Omental fat pad (tissue), 4 donors: ENCODE results near the gene ABCA8. TPM values are rescaled to one million over a fixed set of nuclear protein-coding genes. Genes with fewer than 3 reads are reported as not detected.
"Not testable (repeated sequence)": the region's sequence is repeated elsewhere in the genome, so short reads cannot be mapped to it uniquely, and the experiment has no call there.

ENCODE experiments used
- ATAC-seq: fragments of 150-250 bp; one replicate; pipeline ENCODE4 v1.9.1; 2016; ENCODE audit warnings: mild to moderate bottlenecking, moderate library complexity; ENCODE audit not compliant: low FRiP score
- DNase-seq: peaks from one replicate; pipeline ENCODE4 v3.0.0-alpha.2; 2019; ENCODE audit warnings: low spot score
- total RNA-seq, 4 donors: library from RNA; depleted of rRNA; stranded (reverse); fragments of >200 nt; gene quantifications; one replicate each; pipeline ENCODE4 v1.1.0, GENCODE V29; 2016
- TF ChIP-seq, protein P1 (sequence below), 3 donors: fragments of 450-650 bp; IDR thresholded peaks; one replicate each; pipeline ENCODE4 v1.5.1; 2016 to 2017; ENCODE audit warnings: antibody characterized with exemption in 3 of 3, mild to moderate bottlenecking in 3 of 3, moderate library complexity in 2 of 3

ABCA8 gene, protein sequence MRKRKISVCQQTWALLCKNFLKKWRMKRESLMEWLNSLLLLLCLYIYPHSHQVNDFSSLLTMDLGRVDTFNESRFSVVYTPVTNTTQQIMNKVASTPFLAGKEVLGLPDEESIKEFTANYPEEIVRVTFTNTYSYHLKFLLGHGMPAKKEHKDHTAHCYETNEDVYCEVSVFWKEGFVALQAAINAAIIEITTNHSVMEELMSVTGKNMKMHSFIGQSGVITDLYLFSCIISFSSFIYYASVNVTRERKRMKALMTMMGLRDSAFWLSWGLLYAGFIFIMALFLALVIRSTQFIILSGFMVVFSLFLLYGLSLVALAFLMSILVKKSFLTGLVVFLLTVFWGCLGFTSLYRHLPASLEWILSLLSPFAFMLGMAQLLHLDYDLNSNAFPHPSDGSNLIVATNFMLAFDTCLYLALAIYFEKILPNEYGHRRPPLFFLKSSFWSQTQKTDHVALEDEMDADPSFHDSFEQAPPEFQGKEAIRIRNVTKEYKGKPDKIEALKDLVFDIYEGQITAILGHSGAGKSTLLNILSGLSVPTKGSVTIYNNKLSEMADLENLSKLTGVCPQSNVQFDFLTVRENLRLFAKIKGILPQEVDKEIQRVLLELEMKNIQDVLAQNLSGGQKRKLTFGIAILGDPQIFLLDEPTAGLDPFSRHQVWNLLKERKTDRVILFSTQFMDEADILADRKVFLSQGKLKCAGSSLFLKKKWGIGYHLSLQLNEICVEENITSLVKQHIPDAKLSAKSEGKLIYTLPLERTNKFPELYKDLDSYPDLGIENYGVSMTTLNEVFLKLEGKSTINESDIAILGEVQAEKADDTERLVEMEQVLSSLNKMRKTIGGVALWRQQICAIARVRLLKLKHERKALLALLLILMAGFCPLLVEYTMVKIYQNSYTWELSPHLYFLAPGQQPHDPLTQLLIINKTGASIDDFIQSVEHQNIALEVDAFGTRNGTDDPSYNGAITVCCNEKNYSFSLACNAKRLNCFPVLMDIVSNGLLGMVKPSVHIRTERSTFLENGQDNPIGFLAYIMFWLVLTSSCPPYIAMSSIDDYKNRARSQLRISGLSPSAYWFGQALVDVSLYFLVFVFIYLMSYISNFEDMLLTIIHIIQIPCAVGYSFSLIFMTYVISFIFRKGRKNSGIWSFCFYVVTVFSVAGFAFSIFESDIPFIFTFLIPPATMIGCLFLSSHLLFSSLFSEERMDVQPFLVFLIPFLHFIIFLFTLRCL (N-terminal part only)
- total RNA-seq, result 100 to 1,000 TPM in 3 of 4 donors, 10 to 100 TPM in 1; 49.8 to 302 (median 143) TPM

DNA sequence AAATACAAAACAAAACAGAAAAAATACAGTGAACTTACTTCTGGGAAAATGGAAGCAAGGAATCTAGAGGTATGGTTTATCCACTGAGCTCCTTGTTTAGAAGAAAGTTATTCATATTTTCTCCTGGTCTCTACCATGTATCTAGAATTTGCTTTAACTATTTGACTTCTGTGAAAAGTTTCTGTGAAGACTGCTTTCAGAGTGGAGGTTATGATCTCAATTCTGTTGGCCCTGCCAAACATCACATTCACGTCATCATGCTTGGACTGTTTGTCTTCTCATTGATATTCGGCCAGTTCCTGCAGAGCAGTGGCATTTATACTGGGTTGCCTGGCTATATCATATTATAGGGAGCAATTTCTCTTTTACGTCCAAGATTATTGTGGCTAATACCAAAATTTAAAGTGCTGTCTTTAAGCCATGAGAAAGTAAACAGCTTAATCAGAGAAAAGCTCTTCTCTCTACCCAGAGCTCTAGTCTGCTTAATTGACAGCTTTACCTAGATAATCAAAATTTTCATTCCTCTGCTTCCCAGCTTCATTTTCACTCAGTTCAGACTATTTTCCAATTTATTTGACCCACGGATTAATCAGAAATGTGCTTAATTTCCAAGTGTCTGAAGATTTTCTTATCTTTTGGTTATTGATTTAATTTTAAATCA lies at the start of gene ABCA8:
ABCA8 (minus strand) TSS at position 212 of the 661 bp plus-strand sequence. CDS start 13,358 bp downstream, outside the sequence.
- ATAC-seq, result no peak

DNA sequence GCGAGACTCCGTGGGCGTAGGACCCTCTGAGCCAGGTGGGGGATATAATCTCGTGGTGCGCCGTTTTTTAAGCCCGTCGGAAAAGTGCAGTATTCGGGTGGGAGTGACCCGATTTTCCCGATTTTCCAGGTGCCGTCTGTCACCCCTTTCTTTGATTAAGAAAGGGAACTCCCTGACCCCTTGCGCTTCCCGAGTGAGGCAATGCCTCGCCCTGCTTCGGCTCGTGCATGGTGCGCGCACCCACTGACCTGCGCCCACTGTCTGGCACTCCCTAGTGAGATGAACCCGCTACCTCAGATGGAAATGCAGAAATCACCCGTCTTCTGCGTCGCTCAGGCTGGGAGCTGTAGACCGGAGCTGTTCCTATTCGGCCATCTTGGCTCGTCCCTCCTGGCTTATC lies 49.6 kb upstream of the ABCA8 start:
- not testable (repeated sequence) for ATAC-seq, DNase-seq

More for the DNA sequence above, at the start of gene ABCA8:
- TF ChIP-seq, protein P1, sequence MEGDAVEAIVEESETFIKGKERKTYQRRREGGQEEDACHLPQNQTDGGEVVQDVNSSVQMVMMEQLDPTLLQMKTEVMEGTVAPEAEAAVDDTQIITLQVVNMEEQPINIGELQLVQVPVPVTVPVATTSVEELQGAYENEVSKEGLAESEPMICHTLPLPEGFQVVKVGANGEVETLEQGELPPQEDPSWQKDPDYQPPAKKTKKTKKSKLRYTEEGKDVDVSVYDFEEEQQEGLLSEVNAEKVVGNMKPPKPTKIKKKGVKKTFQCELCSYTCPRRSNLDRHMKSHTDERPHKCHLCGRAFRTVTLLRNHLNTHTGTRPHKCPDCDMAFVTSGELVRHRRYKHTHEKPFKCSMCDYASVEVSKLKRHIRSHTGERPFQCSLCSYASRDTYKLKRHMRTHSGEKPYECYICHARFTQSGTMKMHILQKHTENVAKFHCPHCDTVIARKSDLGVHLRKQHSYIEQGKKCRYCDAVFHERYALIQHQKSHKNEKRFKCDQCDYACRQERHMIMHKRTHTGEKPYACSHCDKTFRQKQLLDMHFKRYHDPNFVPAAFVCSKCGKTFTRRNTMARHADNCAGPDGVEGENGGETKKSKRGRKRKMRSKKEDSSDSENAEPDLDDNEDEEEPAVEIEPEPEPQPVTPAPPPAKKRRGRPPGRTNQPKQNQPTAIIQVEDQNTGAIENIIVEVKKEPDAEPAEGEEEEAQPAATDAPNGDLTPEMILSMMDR (IDR thresholded peaks at IDR 0.05), result no peak
- no peak for DNase-seq

DNA sequence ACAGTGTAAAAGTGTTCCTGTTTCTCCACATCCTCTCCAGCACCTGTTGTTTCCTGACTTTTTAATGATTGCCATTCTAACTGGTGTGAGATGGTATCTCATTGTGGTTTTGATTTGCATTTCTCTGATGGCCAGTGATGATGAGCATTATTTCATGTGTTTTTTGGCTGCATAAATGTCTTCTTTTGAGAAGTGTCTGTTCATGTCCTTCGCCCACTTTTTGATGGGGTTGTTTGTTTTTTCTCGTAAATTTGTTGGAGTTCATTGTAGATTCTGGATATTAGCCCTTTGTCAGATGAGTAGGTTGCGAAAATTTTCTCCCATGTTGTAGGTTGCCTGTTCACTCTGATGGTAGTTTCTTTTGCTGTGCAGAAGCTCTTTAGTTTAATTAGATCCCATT lies 44.6 kb upstream of the ABCA8 start:
- ATAC-seq, result not testable (repeated sequence)

DNA sequence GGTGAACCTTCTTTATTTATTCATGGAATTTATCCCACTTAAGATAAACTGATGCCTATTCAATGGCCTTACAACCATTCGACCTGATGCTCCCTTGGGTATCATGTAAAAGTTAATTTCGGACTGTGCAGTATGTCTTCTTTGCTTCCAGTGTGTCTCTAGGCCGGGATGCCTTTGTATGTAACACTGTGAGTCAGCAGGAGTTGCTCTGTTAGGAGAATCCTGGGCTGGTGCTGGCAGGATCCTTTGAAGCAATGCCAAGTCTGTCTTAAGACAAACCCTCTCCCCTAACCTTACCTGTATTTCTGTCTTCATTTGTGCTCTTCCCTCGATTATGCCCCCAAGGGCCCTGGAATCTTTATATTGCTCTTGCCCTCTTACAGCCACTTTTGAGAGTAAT lies 37.9 kb upstream of the ABCA8 start:
- no peak for DNase-seq
- no peak for ATAC-seq
- TF ChIP-seq, protein P1 (IDR thresholded peaks at IDR 0.05), result no peak

More for the DNA sequence above, 44.6 kb upstream of the ABCA8 start:
- not testable (repeated sequence) for DNase-seq

DNA sequence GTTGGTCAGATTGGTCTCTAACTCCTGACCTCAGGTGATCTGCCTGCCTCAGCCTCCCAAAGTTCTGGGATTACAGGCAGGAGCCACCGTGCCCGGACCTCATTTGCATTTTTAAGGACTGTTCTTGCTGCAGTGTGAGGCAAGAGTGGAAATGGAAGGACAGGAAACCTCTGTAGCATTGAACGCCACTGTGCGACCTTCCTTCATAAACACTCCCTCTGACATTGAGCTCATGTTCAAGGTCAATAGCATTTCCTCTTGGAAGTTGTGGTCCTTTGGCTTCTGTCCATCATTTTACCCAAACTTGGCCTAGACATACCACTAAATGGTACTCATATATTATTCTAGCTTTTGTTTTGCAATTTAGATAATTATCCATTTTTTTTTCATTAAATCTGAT lies 32.8 kb upstream of the ABCA8 start:
- no peak for ATAC-seq
- no peak for DNase-seq
- TF ChIP-seq, protein P1 (IDR thresholded peaks at IDR 0.05), result no peak

DNA sequence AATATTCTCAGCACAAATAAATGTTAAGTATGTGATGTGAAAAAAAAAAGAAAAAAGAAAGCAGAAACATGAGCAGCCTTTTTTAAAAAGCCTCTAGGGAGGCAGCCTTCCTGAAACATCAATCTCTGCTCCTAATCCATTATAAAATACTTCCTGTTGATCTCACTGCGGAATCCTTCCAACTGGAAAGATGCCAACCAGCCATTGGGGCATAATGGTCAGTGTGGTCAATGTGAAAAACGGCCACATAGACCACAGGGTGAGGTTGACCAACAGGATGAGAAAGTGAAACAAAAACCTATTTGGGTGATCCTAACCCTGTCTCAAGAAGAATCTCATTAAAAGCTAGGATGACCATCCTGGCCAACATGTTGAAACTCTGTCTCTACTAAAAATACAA lies 26.1 kb upstream of the ABCA8 start:
- ATAC-seq (no peak), DNase-seq (no peak)
- TF ChIP-seq, protein P1 (IDR thresholded peaks at IDR 0.05), result no peak

DNA sequence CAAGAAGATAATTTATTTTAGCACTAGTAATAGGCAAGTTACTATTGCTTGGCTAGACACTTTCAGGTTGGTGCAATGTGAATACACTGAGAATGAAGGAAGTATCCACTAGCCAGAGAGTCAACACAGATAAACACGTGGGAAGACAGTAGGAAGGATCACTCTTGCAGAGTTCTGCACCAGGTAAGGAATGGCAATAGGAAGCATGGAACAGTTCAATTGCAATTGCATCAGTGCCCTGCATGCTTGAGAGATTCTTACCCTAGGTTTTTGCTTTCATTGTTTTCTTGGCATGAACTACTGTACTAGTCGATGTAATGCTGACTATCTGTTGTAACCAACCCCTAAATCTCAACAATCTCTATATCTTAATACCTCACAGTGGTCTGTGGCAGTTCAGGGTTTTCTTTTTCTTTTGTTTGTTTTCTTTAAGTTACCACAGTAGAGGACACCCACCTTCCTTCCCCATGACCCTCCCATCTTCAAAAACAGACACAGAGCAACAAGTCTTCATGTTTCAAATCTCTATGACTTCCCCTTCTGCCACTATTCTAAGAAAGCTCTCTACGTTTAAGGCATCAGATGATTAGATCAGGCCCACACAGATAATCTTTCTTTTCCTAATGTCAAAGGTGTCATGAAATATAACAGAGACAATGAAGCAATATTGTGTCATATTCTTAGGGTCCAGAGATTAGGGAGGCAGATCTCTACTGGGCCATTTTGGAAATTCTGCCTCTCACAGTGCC lies 18.1 kb upstream of the ABCA8 start:
- DNase-seq, result no peak
- no peak for ATAC-seq
- TF ChIP-seq, protein P1 (IDR thresholded peaks at IDR 0.05), result no peak
